ENCODE measurements around the gene SPTBN5. TPM values are rescaled to one million over a fixed set of nuclear protein-coding genes. Genes with fewer than 3 reads are reported as not detected.

The SPTBN5 gene
- polyA plus RNA-seq, 1 donor, result 1.7 TPM

DNA sequence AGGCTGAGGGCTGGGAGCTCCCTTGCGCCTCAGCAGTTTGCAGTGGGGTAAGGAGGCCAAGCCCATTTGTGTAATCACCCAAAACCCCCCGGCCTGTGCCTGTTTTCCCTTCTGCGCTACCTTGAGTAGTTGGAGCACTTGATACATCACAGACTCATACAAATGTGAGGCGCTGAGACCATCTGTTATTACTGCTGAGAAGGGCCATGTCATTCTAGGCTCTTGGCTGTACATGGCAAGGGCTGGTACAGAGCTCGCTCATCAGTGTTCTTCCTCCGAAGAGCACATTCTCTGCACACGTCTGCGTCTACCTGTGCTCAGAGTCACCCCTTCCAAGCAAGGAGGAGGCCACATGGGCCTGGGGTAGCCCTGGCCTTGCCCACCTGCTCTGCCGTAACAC, 45.9 kb downstream of the SPTBN5 start:
- Histone ChIP-seq H3K27ac (ENCODE audit: low read length) (no peak overlapping the region), H3K4me3 (ENCODE audit: low read length) (no peak overlapping the region), H3K36me3 (ENCODE audit: control insufficient read depth, insufficient read depth, low read length) (peaks cover 58% of the 10 kb centered on the region), H3K27me3 (ENCODE audit: control insufficient read depth, insufficient read depth, low read length) (no peaks in the 10 kb centered on the region), H3K9me3 (ENCODE audit: control insufficient read depth, low read depth, low read length) (no peaks in the 10 kb centered on the region), H3K4me1 (ENCODE audit: control insufficient read depth, insufficient read depth, low read length) (no peaks in the 10 kb centered on the region)
- no peak for DNase-seq
- no CpG with 5 or more reads among the region's 9 CpGs for WGBS (ENCODE audit: insufficient coverage, low lambda C conversion rate)

DNA sequence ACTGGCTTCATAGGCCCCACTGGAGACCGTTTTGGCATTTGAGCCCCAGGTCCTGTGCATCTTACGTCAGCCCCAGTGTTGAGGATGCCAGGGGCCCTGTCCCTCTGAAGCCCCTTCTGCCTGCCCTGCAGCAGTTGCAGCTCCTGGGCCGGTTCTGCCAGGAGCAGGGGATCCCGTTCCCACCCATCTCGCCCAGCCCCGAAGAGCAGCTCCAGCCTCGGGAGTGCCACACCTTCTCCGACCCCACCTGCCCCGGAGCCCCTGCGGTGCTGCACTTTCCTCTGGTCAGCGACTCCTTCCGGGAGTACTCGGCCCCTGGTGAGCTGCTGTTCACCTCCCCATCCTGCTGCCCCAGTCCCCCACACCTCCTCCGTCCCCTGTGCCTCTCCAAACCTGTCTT, 46.6 kb downstream of the SPTBN5 start:
- H3K27me3 ChIP-seq (ENCODE audit: control insufficient read depth, insufficient read depth, low read length), result no peaks in the 10 kb centered on the region
- no peaks in the 10 kb centered on the region for H3K9me3 ChIP-seq (ENCODE audit: control insufficient read depth, low read depth, low read length)
- H3K4me1 ChIP-seq (ENCODE audit: control insufficient read depth, insufficient read depth, low read length), result no peaks in the 10 kb centered on the region
- H3K4me3 ChIP-seq (ENCODE audit: low read length), result no peak overlapping the region
- no CpG with 5 or more reads among the region's 14 CpGs for WGBS (ENCODE audit: insufficient coverage, low lambda C conversion rate)
- no peak overlapping the region for H3K27ac ChIP-seq (ENCODE audit: low read length)
- DNase-seq, result no peak
- peaks cover 61% of the 10 kb centered on the region for H3K36me3 ChIP-seq (ENCODE audit: control insufficient read depth, insufficient read depth, low read length)

DNA sequence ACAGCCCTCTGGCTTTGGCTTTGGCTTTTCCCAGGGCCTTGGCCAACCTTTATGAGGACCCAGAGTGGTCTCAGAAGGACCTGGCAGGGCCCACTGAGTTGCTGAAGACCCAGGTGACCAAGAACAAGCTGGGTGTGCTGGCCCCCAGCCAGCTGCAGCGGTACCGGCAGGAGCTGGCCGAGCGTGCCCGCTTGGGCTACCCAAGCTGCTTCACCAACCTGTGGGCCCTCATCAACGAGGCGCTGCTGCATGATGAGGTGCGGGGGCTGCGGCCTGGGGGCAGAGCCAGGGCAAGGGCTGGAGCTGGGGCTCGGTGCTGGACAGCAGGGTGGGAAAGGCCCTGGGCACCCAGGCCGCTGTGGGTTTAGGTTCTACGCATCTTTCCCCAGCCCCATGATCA, 49.0 kb downstream of the SPTBN5 start:
- no peak overlapping the region for H3K27ac ChIP-seq (ENCODE audit: low read length)
- no peak overlapping the region for H3K4me3 ChIP-seq (ENCODE audit: low read length)
- no peak for DNase-seq
- H3K4me1 ChIP-seq (ENCODE audit: control insufficient read depth, insufficient read depth, low read length), result no peaks in the 10 kb centered on the region
- H3K27me3 ChIP-seq (ENCODE audit: control insufficient read depth, insufficient read depth, low read length), result no peaks in the 10 kb centered on the region
- no peaks in the 10 kb centered on the region for H3K9me3 ChIP-seq (ENCODE audit: control insufficient read depth, low read depth, low read length)
- peaks cover 79% of the 10 kb centered on the region for H3K36me3 ChIP-seq (ENCODE audit: control insufficient read depth, insufficient read depth, low read length)
- no CpG with 5 or more reads among the region's 12 CpGs for WGBS (ENCODE audit: insufficient coverage, low lambda C conversion rate)

DNA sequence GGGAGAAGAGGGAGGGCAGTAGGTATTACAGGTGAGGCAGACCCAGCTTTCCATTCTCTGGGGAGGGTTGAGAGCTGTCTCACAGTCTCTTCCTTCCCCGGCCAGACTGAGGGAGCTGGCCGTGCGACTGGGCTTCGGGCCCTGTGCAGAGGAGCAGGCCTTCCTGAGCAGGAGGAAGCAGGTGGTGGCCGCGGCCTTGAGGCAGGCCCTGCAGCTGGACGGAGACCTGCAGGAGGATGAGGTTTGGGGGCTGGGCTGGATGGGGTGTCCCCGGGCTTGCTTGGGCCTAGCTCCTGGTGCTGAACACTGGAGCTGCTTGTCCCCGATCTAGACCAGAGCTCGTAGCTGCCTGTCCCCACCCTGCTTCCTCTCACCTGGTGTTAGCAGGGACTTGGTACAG, 50.3 kb downstream of the SPTBN5 start:
- Histone ChIP-seq H3K27ac (ENCODE audit: low read length) (no peak overlapping the region), H3K36me3 (ENCODE audit: control insufficient read depth, insufficient read depth, low read length) (peaks cover 76% of the 10 kb centered on the region), H3K27me3 (ENCODE audit: control insufficient read depth, insufficient read depth, low read length) (no peaks in the 10 kb centered on the region), H3K9me3 (ENCODE audit: control insufficient read depth, low read depth, low read length) (no peaks in the 10 kb centered on the region), H3K4me3 (ENCODE audit: low read length) (no peak overlapping the region), H3K4me1 (ENCODE audit: control insufficient read depth, insufficient read depth, low read length) (no peaks in the 10 kb centered on the region)
- WGBS (ENCODE audit: insufficient coverage, low lambda C conversion rate), result no CpG with 5 or more reads among the region's 10 CpGs
- no peak for DNase-seq

DNA sequence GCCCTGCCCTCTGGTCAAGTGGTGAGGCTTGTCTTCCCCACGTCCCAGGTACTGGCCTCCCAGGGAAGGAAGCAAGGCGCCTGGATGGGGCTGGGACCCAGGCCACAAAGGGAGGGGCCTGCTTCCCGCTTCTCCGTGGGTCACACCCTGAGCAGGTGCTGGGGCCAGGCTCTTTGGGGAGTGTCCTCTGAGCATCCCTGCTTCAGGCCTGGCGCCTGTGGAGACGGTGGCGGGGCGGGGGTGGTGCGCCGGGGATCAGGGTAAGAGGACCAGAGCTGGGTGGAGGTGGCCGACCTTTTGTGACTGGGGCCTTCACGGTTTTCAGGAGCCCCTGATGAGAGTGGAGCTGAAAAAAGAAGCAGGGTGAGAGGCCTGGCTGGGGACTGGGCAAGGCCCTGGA, 51.6 kb downstream of the SPTBN5 start:
- Histone ChIP-seq H3K27ac (ENCODE audit: low read length) (no peak overlapping the region), H3K9me3 (ENCODE audit: control insufficient read depth, low read depth, low read length) (no peaks in the 10 kb centered on the region), H3K36me3 (ENCODE audit: control insufficient read depth, insufficient read depth, low read length) (peaks cover 65% of the 10 kb centered on the region), H3K4me1 (ENCODE audit: control insufficient read depth, insufficient read depth, low read length) (no peaks in the 10 kb centered on the region), H3K27me3 (ENCODE audit: control insufficient read depth, insufficient read depth, low read length) (no peaks in the 10 kb centered on the region), H3K4me3 (ENCODE audit: low read length) (no peak overlapping the region)
- no CpG with 5 or more reads among the region's 12 CpGs for WGBS (ENCODE audit: insufficient coverage, low lambda C conversion rate)
- DNase-seq, result no peak

DNA sequence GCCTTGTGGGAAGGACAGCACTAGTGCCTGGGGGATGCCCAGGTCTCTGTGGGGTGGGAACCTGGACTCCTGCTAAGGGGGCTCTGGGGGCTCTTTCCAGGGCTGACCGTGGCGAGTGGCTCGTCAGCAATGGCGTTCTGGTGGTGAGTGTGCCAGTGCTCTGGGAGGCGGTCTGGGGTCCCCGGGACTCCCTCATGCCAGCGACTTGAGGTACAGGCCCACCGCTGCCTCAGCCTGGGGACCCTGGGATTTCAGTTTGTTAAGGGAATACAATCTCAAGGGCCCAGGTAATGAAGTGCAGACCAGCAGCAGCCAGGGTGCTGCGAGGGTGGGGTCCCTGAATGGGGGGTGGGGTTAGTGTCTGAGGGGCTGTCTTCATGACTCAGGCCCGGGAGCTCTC, 52.7 kb downstream of the SPTBN5 start:
- Histone ChIP-seq H3K27me3 (ENCODE audit: control insufficient read depth, insufficient read depth, low read length) (no peaks in the 10 kb centered on the region), H3K4me1 (ENCODE audit: control insufficient read depth, insufficient read depth, low read length) (no peaks in the 10 kb centered on the region), H3K4me3 (ENCODE audit: low read length) (no peak overlapping the region), H3K27ac (ENCODE audit: low read length) (no peak overlapping the region), H3K9me3 (ENCODE audit: control insufficient read depth, low read depth, low read length) (no peaks in the 10 kb centered on the region), H3K36me3 (ENCODE audit: control insufficient read depth, insufficient read depth, low read length) (peaks cover 63% of the 10 kb centered on the region)
- DNase-seq, result no peak
- WGBS (ENCODE audit: insufficient coverage, low lambda C conversion rate), result no CpG with 5 or more reads among the region's 10 CpGs

DNA sequence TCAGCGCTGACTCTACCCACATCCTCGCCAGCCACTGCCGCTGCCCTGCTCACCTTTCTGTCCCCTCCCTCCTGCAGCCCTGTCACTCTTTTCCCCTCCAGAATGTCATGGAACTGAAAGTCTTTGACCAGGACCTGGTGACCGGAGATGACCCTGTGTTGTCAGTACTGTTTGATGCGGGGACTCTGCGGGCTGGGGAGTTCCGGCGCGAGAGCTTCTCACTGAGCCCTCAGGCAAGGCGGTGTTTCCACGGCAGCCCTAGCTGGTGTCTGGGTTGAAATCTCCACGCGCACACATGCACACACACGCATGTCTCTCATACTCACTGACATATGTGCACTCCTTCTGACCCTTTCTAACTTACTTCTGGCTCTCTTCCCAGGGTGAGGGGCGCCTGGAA, 53.2 kb downstream of the SPTBN5 start:
- H3K36me3 ChIP-seq (ENCODE audit: control insufficient read depth, insufficient read depth, low read length), result peaks cover 62% of the 10 kb centered on the region
- H3K4me1 ChIP-seq (ENCODE audit: control insufficient read depth, insufficient read depth, low read length), result no peaks in the 10 kb centered on the region
- H3K27me3 ChIP-seq (ENCODE audit: control insufficient read depth, insufficient read depth, low read length), result no peaks in the 10 kb centered on the region
- no peak overlapping the region for H3K4me3 ChIP-seq (ENCODE audit: low read length)
- H3K27ac ChIP-seq (ENCODE audit: low read length), result no peak overlapping the region
- no peak for DNase-seq
- WGBS (ENCODE audit: insufficient coverage, low lambda C conversion rate), result no CpG with 5 or more reads among the region's 15 CpGs
- no peaks in the 10 kb centered on the region for H3K9me3 ChIP-seq (ENCODE audit: control insufficient read depth, low read depth, low read length)

DNA sequence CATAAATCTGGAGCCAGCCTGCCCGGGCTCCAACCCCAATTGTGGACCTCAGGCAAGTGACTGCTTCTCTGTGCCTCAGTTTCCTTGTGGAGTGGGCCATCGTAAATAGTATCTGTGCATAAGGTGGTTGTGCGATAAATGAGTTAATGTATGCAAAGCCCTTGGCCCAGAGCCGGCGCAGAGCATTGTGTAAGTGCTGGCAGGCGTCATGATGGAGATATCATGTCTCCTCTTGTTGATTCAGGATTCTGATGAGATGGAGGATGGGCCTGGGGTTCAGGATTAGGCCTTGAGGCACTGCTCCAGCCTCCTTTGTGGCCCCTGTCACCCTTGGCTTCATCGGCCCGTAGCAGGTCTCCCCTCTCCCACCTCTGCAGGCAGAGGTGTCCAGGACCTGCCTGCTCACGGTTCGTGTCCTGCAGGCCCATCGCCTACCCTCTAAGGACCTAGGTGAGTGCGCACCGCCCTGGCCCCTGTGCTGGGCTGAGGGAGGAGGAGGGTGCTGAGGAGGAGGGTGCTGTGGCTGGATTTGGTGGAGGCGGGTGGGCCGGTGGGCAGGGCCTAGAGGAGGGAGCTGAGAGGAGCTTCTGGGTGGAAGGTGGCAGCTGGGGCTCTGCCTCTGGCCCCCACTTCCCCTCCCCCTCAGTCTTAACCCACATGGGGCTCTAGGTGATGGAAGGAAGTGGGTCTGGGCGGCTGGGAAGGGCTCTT, 53.9 kb downstream of the SPTBN5 start:
- WGBS (ENCODE audit: insufficient coverage, low lambda C conversion rate), result no CpG with 5 or more reads among the region's 16 CpGs
- peaks cover 58% of the 10 kb centered on the region for H3K36me3 ChIP-seq (ENCODE audit: control insufficient read depth, insufficient read depth, low read length)
- no peak for DNase-seq

DNA sequence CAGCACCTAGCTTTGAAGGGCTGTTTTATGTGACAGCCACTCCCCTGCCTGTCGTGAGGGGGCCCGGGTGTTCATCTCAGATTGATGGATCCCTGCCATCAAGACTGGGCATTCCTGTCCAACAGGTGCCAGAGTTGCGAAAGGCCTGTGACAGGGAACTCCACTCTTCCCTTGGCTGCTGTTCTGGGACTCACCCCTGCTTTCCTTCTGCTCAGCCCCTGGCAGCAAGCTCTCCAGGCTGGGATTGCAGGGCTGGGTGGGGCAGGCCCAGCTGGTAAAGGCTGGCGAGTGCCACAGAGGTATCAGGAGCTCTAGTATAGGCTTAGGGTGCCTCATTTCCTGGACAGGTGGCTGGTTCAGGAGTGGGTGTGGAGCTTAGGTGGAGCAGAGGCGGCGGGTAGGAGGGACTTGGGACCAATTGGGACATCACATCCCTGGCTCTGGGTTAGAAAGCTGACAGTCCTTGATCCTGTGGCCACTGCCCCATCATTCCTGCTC, 55.4 kb downstream of the SPTBN5 start, which contains the start of gene PLA2G4B:
Gene PLA2G4B, plus strand, starts transcription at position 448 of the 498 bp plus-strand sequence. CDS start 67 bp downstream, outside the sequence.
- H3K4me1 ChIP-seq (ENCODE audit: control insufficient read depth, insufficient read depth, low read length), result no peaks in the 10 kb centered on the region
- no peak within 1 kb of the TSS for H3K27ac ChIP-seq (ENCODE audit: low read length)

More for the DNA sequence above, 53.9 kb downstream of the SPTBN5 start:
- Histone ChIP-seq H3K27me3 (ENCODE audit: control insufficient read depth, insufficient read depth, low read length) (no peaks in the 10 kb centered on the region), H3K4me1 (ENCODE audit: control insufficient read depth, insufficient read depth, low read length) (no peaks in the 10 kb centered on the region), H3K27ac (ENCODE audit: low read length) (no peak overlapping the region), H3K9me3 (ENCODE audit: control insufficient read depth, low read depth, low read length) (no peaks in the 10 kb centered on the region), H3K4me3 (ENCODE audit: low read length) (no peak overlapping the region)

DNA sequence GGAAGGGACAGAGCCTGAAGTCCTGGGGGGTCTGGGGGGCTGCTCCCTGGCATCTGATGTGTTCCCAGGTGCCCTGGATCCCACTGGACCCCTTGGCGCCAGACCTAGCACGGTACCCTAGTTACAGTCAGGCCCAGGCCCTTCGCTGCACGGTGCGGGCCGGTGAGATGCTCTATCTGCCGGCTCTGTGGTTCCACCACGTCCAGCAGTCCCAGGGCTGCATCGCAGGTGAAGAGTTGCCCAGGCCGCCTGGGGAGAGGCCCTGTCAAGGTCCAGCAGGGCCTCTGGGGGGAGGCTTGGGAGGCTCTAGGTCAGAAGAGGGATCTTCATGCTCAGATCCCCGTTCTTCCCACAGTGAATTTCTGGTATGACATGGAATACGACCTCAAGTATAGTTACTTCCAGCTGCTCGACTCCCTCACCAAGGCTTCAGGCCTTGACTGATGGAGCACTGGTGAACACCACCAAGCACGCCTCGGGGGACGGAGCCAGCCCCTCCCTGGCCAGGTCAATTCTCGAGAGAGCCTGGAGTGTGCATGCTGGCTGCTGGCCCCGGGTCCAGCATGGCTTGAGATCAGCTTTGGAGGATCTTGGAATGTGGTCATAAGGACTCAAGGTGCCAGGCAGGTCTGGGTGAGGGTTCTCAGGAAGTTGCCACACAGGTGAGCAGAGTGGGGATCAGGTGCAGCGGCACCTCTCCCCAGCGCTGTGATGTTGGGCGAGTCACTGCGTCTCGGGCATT, 57.0 kb downstream of the SPTBN5 start:
- Histone ChIP-seq H3K9me3 (ENCODE audit: control insufficient read depth, low read depth, low read length) (no peaks in the 10 kb centered on the region), H3K4me3 (ENCODE audit: low read length) (no peak overlapping the region), H3K27ac (ENCODE audit: low read length) (no peak overlapping the region), H3K4me1 (ENCODE audit: control insufficient read depth, insufficient read depth, low read length) (no peaks in the 10 kb centered on the region), H3K36me3 (ENCODE audit: control insufficient read depth, insufficient read depth, low read length) (peaks cover 39% of the 10 kb centered on the region), H3K27me3 (ENCODE audit: control insufficient read depth, insufficient read depth, low read length) (no peaks in the 10 kb centered on the region)
- WGBS (ENCODE audit: insufficient coverage, low lambda C conversion rate), result no CpG with 5 or more reads among the region's 23 CpGs
- no peak for DNase-seq

More for the DNA sequence above, 55.4 kb downstream of the SPTBN5 start, which contains the start of gene PLA2G4B:
- no peaks in the 10 kb centered on the region for H3K27me3 ChIP-seq (ENCODE audit: control insufficient read depth, insufficient read depth, low read length)
- no CpG with 5 or more reads among the region's 6 CpGs for WGBS (ENCODE audit: insufficient coverage, low lambda C conversion rate)
- H3K4me3 ChIP-seq (ENCODE audit: low read length), result no peak within 1 kb of the TSS
- peaks cover 43% of the 10 kb centered on the region for H3K36me3 ChIP-seq (ENCODE audit: control insufficient read depth, insufficient read depth, low read length)
- DNase-seq, result peak; percentile 23 to 56
- no peaks in the 10 kb centered on the region for H3K9me3 ChIP-seq (ENCODE audit: control insufficient read depth, low read depth, low read length)
